Caco-2 (cell line): ENCODE data around the gene LRRFIP1. TPM values are rescaled to one million over a fixed set of nuclear protein-coding genes. Genes with fewer than 3 reads are reported as not detected.

Experiments used
- BruUV-seq: library from RNA; stranded (reverse); fragments of 400-500 nt; replicated peaks from 2 replicates; lab custom pipeline; 2021; lab: Mats Ljungman, UMichigan
- CTCF ChIA-PET: fragments of 300-600 bp; sonication (Branson Sonifier 250); formaldehyde crosslinking; loops from one replicate; lab custom pipeline; 2022; ENCODE audit warnings: antibody characterized with exemption; lab: Charles Lee
- POLR2A ChIA-PET: fragments of 300-600 bp; sonication (Branson Sonifier 250); formaldehyde crosslinking; loops from one replicate; lab custom pipeline; 2022; ENCODE audit warnings: antibody characterized with exemption; lab: Charles Lee
- DNase-seq, 2 experiments: peaks; one replicate each; pipeline versions ENCODE4 v3.0.0 to v3.0.0-alpha.2; 2020 to 2022
- H3K27me3 ChIP-seq: replicated peaks from 2 replicates; pipeline ENCODE4 v1.6.0; 2011; ENCODE audit warnings: low read length; ENCODE audit not compliant: control insufficient read depth, insufficient read depth
- H3K36me3 ChIP-seq: 2 replicates; pipeline ENCODE4 v1.5.1; 2011; ENCODE audit warnings: low read length; ENCODE audit not compliant: control insufficient read depth, insufficient read depth
- H3K4me1 ChIP-seq: fragments of 250-450 bp; sonication (Bioruptor Pico); 2 replicates; pipeline ENCODE4 v1.5.1; 2020; ENCODE audit warnings: mild to moderate bottlenecking
- H3K4me3 ChIP-seq: 2 replicates; pipeline ENCODE4 v1.5.1; 2011; ENCODE audit warnings: low read depth, mild to moderate bottlenecking, control low read depth, low read length
- H3K9me3 ChIP-seq: fragments of 250-450 bp; sonication (Bioruptor Pico); 2 replicates; pipeline ENCODE4 v1.5.1; 2020; ENCODE audit warnings: mild to moderate bottlenecking, moderate library complexity
- H3K27ac Mint-ChIP-seq: one replicate; pipeline ENCODE4 v1.8.0; 2022; ENCODE audit warnings: mixed read lengths; ENCODE audit not compliant: unreplicated experiment
- H3K27me3 Mint-ChIP-seq: one replicate; pipeline ENCODE4 v1.8.0; 2022; ENCODE audit warnings: mixed read lengths; ENCODE audit not compliant: insufficient read depth, unreplicated experiment
- H3K36me3 Mint-ChIP-seq: one replicate; pipeline ENCODE4 v1.8.0; 2022; ENCODE audit warnings: mild to moderate bottlenecking, mixed read lengths; ENCODE audit not compliant: insufficient read depth, unreplicated experiment
- H3K4me1 Mint-ChIP-seq: one replicate; pipeline ENCODE4 v1.8.0; 2022; ENCODE audit warnings: low read depth, mixed read lengths; ENCODE audit not compliant: unreplicated experiment
- H3K4me3 Mint-ChIP-seq: one replicate; pipeline ENCODE4 v1.8.0; 2022; ENCODE audit warnings: mild to moderate bottlenecking, moderate library complexity, mixed read lengths; ENCODE audit not compliant: unreplicated experiment
- H3K9me3 Mint-ChIP-seq: one replicate; pipeline ENCODE4 v1.8.0; 2022; ENCODE audit warnings: mixed read lengths; ENCODE audit not compliant: unreplicated experiment
- CTCF ChIP-seq, 2 experiments: fragments of 200-600 bp in 1 of 2; IDR thresholded peaks; 1 replicate in 1 of 2; 2 replicates in 1 of 2; pipeline versions ENCODE4 v1.5.1 to v1.8.0; 2011 to 2022; ENCODE audit warnings: antibody characterized with exemption in 1 of 2, control low read depth in 1 of 2, inconsistent platforms in 1 of 2, low read depth in 1 of 2, low read length in 1 of 2, mild to moderate bottlenecking in 1 of 2, moderate library complexity in 1 of 2; ENCODE audit not compliant: insufficient read depth in 1 of 2, severe bottlenecking in 1 of 2, unreplicated experiment in 1 of 2
- intact Hi-C: fragments of 100-400 bp; cut with micrococcal nuclease; formaldehyde crosslinking; loops from one replicate; pipeline ENCODE4 v1.10.0; 2022; ENCODE audit not compliant: unreplicated experiment
- total RNA-seq: library from RNA; stranded (reverse); gene quantifications from 2 replicates; pipeline ENCODE4 v1.2.3, GENCODE V29; 2022

LRRFIP1 gene
- total RNA-seq, 1 experiment from 2014 or later, result 37.1 TPM

GRCh38 chr2:237773826-237774225 is 146.4 kb downstream of the LRRFIP1 start:
- intact Hi-C loops, result loop anchor here (1.0 kb wide), 1 partner anchor 262 kb away; no protein-coding TSS in a partner anchor
- ChIA-PET POLR2A (no interaction called here), CTCF (no interaction called here)
- peaks cover 35% of the 10 kb centered on the region for H3K36me3 Mint-ChIP-seq
- no peaks in the 10 kb centered on the region for H3K4me1 Mint-ChIP-seq
- no peaks in the 10 kb centered on the region for H3K27me3 Mint-ChIP-seq
- Histone ChIP-seq H3K36me3 (no peaks in the 10 kb centered on the region), H3K9me3 (no peaks in the 10 kb centered on the region), H3K27me3 (no peaks in the 10 kb centered on the region), H3K4me3 (no peak overlapping the region), H3K4me1 (no peaks in the 10 kb centered on the region)
- H3K4me3 Mint-ChIP-seq, result no peak overlapping the region
- no TSS peak for BruUV-seq
- no peak overlapping the region for H3K27ac Mint-ChIP-seq
- no peaks in the 10 kb centered on the region for H3K9me3 Mint-ChIP-seq
- no peak for TF ChIP-seq CTCF (IDR thresholded peaks at IDR 0.05; ENCODE audit: insufficient read depth in 1 of 2, low read depth in 1 of 2, low read length in 1 of 2, severe bottlenecking in 1 of 2, unreplicated experiment in 1 of 2)
- no peak for DNase-seq

- no peaks in the 10 kb centered on the region for H3K27me3 ChIP-seq
- intact Hi-C loops, result loop anchor here (1.0 kb wide), 1 partner anchor 263 kb away; no protein-coding TSS in a partner anchor
Observed at GRCh38 chr2:237774811-237775553, 147.6 kb downstream of the LRRFIP1 start.

GRCh38 chr2:237779521-237779920 is 152.1 kb downstream of the LRRFIP1 start:
- intact Hi-C loops, result no loop called here
- Histone ChIP-seq H3K4me3 (no peak overlapping the region), H3K9me3 (no peaks in the 10 kb centered on the region), H3K27me3 (no peaks in the 10 kb centered on the region), H3K4me1 (no peaks in the 10 kb centered on the region), H3K36me3 (no peaks in the 10 kb centered on the region)
- Mint-ChIP-seq H3K4me3 (no peak overlapping the region), H3K27me3 (no peaks in the 10 kb centered on the region), H3K4me1 (no peaks in the 10 kb centered on the region), H3K36me3 (peaks cover 33% of the 10 kb centered on the region), H3K9me3 (no peaks in the 10 kb centered on the region), H3K27ac (no peak overlapping the region)
- TF ChIP-seq CTCF (IDR thresholded peaks at IDR 0.05; ENCODE audit: insufficient read depth in 1 of 2, low read depth in 1 of 2, low read length in 1 of 2, severe bottlenecking in 1 of 2, unreplicated experiment in 1 of 2), result no peak
- ChIA-PET CTCF (interaction anchor here (0.6 kb wide), 1 partner anchor 39 kb away, joined by 3 read pairs; no protein-coding TSS in a partner anchor), POLR2A (no interaction called here)
- DNase-seq, result no peak
- no TSS peak for BruUV-seq

More at GRCh38 chr2:237774811-237775553, 147.6 kb downstream of the LRRFIP1 start:
- no peaks in the 10 kb centered on the region for H3K27me3 Mint-ChIP-seq
- ChIA-PET CTCF (interaction anchor here (0.6 to 1.4 kb wide), 5 partner anchors 170 to 262 kb away, joined by 3 to 13 read pairs (median 4); no protein-coding TSS in a partner anchor), POLR2A (no interaction called here)
- H3K9me3 Mint-ChIP-seq, result no peaks in the 10 kb centered on the region
- no peaks in the 10 kb centered on the region for H3K4me1 Mint-ChIP-seq
- peak; percentile 54 to 56 for TF ChIP-seq CTCF (IDR thresholded peaks at IDR 0.05; ENCODE audit: insufficient read depth in 1 of 2, low read depth in 1 of 2, low read length in 1 of 2, severe bottlenecking in 1 of 2, unreplicated experiment in 1 of 2)
- DNase-seq, result peak; percentile 60 to 61
- Histone ChIP-seq H3K36me3 (no peaks in the 10 kb centered on the region), H3K4me1 (no peaks in the 10 kb centered on the region), H3K4me3 (no peak overlapping the region), H3K9me3 (no peaks in the 10 kb centered on the region)
- H3K4me3 Mint-ChIP-seq, result no peak overlapping the region
- peaks cover 40% of the 10 kb centered on the region for H3K36me3 Mint-ChIP-seq
- no TSS peak for BruUV-seq
- H3K27ac Mint-ChIP-seq, result no peak overlapping the region
